Urinary bladder (tissue), 4 donors: ENCODE data around the gene PHGDH. TPM values are rescaled to one million over a fixed set of nuclear protein-coding genes. Genes with fewer than 3 reads are reported as not detected.
"Not testable (repeated sequence)": the region's sequence is repeated elsewhere in the genome, so short reads cannot be mapped to it uniquely, and the experiment has no call there.

Source experiments
- DNase-seq: peaks from one replicate; pipeline ENCODE4 v3.0.0-alpha.2; 2015; ENCODE audit errors: extremely low spot score
- H3K27ac ChIP-seq: one replicate; pipeline ENCODE4 v1.5.1; 2013; ENCODE audit warnings: low read depth, mild to moderate bottlenecking, moderate library complexity
- H3K36me3 ChIP-seq: one replicate; pipeline ENCODE4 v1.6.1; 2013; ENCODE audit warnings: mild to moderate bottlenecking, moderate library complexity; ENCODE audit not compliant: insufficient read depth
- H3K4me1 ChIP-seq: one replicate; pipeline ENCODE4 v1.6.1; 2013; ENCODE audit warnings: mild to moderate bottlenecking, moderate library complexity; ENCODE audit not compliant: insufficient read depth
- H3K4me3 ChIP-seq: one replicate; pipeline ENCODE4 v1.5.1; 2013; ENCODE audit warnings: low read depth, low read length
- WGBS: extraction: QIAGEN DNeasy Blood & Tissue Kit; methylation state at CpG from one replicate; pipeline ENCODE4 v1.1.7; 2013; 5-methylcytosine and 5-hydroxymethylcytosine counted together
- polyA plus RNA-seq: library from polyadenylated mRNA; stranded (reverse); fragments of 200-250 nt; gene quantifications from one replicate; pipeline ENCODE4 v1.2.3, GENCODE V29; 2013
- total RNA-seq: library from RNA; depleted of rRNA; stranded (reverse); fragments of >200 nt; gene quantifications from one replicate; pipeline ENCODE4 v1.2.3, GENCODE V29; 2014
- donor health status: healthy with polysubstance abuse.
- donor health status: healthy.

PHGDH gene
- total and polyA plus RNA-seq, 2 donors = 51.3 to 166 TPM

DNA sequence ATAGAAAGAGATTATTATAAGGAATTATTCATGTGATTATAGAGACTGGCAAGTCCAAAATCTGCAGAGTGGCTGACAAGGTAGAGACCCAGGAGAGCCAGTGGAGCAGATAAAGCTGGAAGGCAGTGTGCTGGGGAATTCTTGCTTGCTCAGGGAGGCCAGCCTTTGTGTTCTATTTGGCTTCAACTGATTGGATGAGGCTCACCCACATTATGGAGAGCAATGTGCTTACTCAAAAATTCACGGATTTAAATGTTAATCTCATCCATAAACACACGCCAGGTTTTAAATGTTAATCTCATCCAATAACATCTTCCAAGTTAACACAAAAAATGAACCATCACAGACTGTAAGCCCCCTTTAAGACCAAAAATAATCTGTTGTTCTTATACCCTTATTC, 30.2 kb upstream of the PHGDH start:
- 84% methylated on average over 2 of the region's 2 CpGs for WGBS
- H3K36me3 ChIP-seq = no peaks in the 10 kb centered on the region
- H3K27ac ChIP-seq = no peak overlapping the region
- H3K4me3 ChIP-seq = no peak overlapping the region
- DNase-seq = no peak
- no peaks in the 10 kb centered on the region for H3K4me1 ChIP-seq

DNA sequence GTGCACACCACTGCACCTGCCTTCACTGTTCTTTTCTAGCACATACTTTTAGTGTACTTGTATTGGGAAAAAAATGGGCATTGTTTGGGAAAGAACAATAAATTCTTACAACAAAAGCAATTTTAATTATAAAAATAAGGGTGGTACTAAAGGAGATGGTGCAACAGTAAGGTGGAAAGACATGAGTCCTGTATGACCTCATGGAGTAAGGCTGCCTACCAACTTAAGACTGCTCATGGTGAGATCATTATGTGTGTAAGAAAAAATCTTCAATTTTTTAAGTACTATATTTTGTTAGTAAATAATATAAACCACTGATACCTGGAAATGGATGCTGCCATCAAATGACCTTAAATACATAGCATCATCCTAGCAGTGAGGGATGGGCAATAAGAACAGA, 29.6 kb upstream of the PHGDH start:
- DNase-seq = no peak
- H3K4me1 ChIP-seq = no peaks in the 10 kb centered on the region
- no peak overlapping the region for H3K4me3 ChIP-seq
- no peaks in the 10 kb centered on the region for H3K36me3 ChIP-seq
- H3K27ac ChIP-seq = no peak overlapping the region

DNA sequence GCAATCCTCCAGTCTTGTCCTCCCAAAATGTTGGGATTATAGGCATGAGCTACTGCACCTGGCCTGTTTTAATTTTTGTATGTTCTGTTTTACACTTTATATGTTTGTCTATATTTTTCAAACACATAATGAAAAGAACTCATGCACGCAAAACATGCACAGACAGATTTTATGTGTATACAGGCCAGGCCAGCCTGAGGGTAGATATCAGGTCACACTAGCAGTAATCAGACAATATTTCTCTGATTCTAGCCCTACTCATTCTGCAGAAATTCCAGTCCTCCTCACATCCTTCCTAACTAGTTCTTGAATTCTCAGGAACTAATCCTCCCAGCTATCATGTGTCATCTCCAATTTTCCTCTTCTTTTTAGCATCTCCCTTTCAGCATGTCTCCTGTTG, 27.8 kb upstream of the PHGDH start:
- no peaks in the 10 kb centered on the region for H3K36me3 ChIP-seq
- WGBS = 83% methylated on average over 1 of the region's 1 CpG
- no peaks in the 10 kb centered on the region for H3K4me1 ChIP-seq
- H3K4me3 ChIP-seq = no peak overlapping the region
- no peak for DNase-seq
- H3K27ac ChIP-seq = no peak overlapping the region

DNA sequence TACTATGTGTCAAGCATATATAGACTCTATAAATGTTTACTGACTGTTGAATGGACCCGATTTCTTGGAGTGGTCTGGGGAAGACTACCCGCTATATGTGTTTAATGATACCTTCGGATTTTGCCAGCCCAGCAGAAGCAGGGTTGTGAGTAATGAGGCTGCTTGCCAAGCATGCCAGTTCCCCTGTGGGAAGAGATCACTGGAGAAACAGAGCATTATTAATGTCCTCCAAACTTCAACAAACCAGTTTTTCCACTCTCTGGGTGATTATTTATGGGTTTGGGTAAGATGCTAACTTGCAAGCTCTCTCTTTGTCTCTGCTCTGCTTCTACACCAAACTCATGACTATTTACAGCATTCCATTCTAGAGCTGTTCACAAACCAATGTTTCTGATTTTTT, 25.1 kb upstream of the PHGDH start:
- Histone ChIP-seq H3K36me3 (no peaks in the 10 kb centered on the region), H3K4me1 (no peaks in the 10 kb centered on the region), H3K27ac (no peak overlapping the region), H3K4me3 (no peak overlapping the region)
- peak; percentile 72 for DNase-seq
- WGBS = 83% methylated on average over 3 of the region's 3 CpGs

DNA sequence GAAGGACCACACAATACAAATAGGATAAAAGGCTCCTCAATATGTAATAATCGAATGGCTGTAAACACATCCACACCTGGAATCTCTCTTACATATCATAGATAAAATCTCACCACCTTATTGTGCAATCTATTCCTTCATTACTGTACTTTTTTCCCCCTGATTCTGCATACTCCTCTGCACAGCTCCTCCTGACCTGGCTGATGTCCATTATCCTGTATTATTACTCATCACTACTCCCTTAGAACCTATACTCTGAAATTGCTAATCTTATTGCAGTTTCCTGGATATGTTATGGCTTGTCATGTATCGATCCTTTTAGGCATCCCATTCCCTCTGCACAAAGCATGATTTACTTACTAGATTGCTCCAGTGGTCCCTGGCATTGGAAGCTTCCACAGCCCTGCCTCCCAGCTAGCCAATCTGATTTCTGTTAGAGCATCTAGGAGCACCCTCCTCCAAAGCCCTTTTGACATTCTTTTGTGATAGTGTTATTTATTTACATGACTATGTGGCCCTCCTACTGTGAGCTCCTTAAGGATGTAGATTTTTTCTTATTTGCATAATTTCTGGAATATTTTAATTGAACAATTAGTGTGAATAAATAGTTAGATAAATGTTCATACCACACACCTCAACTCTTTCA, 24.2 kb upstream of the PHGDH start:
- no peak for DNase-seq
- 64% methylated on average over 2 of the region's 2 CpGs for WGBS
- no peak overlapping the region for H3K4me3 ChIP-seq
- H3K36me3 ChIP-seq = no peaks in the 10 kb centered on the region
- no peak overlapping the region for H3K27ac ChIP-seq
- H3K4me1 ChIP-seq = no peaks in the 10 kb centered on the region

DNA sequence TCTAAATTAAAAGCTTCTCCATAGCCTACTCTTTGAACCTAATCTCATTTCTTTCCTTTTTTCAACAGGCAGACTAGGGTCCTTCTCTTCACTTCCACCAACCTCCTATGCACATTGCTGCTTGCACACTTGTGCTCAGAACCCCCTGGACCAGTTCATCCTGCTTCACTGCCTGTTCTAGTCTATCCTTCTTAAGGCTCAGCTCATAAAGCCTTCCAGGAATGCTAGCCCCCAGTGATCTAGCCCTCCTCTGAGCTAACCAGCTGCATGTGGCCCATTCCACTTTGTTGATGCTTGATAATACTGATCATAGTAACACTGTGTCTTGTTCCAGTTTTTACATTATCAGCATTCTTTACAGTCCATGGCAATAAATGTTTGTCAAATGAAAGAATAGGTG, 22.9 kb upstream of the PHGDH start:
- H3K4me3 ChIP-seq = no peak overlapping the region
- no peaks in the 10 kb centered on the region for H3K36me3 ChIP-seq
- no peak for DNase-seq
- H3K4me1 ChIP-seq = no peaks in the 10 kb centered on the region
- H3K27ac ChIP-seq = no peak overlapping the region

DNA sequence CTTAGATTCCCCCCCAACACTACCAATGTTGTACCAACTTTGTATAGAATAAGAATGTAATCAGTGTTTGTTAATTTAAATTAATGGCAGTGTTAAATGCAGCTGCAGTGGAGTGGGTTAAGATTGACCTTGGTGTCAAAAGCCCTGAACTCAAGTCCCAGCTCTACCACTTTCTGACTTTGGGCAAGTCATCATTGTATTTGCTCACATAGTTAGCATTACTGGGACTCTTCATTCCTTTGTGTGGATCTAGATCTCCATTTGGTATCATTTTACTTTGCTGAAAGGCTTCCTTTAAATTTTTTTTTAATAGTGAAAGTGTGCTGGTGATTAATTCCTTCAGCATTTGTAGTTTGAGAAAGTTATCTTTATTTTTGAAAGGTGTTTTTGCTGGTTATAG, 22.2 kb upstream of the PHGDH start:
- H3K4me3 ChIP-seq = no peak overlapping the region
- H3K36me3 ChIP-seq = no peaks in the 10 kb centered on the region
- no peak for DNase-seq
- no peaks in the 10 kb centered on the region for H3K4me1 ChIP-seq
- no peak overlapping the region for H3K27ac ChIP-seq

DNA sequence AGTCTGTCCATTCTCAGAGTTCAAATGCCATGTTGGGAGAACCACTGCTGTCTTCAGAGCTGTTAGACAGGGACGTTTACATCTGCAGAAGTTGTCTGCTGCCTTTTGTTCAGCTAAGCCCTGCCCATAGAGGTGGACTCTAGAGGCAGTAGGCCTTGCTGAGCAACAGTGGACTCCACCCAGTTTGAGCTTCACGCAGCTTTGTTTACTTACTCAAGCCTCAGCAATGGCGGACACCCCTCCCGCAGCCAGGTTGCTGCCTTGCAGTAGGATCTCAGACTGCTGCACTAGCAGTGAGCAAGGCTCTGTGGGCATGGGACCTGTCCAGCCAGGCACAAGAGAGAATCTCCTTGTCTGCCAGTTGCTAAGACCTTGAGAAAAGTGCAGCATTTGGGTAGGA, 14.9 kb upstream of the PHGDH start:
- H3K4me3 ChIP-seq, H3K4me1 ChIP-seq, H3K27ac ChIP-seq, DNase-seq, H3K36me3 ChIP-seq: not testable (repeated sequence)
- 53% methylated on average over 4 of the region's 4 CpGs for WGBS

DNA sequence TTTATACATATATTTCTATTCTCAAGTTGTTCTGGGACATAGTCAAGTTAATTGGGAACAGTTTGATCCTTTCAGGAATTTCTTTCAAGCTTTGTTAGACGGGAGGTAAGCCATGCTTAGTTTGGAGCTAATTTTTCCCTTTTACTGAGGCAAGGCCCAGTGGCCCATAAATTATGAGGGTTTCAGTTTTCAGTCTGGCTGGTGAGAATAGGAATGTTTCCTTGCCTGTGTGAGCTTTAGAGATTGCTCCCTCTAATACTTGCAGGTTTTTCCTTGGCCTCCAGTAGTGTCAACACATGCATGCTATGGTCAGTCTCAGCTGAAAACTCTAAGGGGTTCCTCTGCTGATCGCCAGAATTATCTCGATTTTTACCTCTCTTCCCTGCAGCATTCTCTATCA, 14.1 kb upstream of the PHGDH start:
- Histone ChIP-seq H3K4me1 (no peaks in the 10 kb centered on the region), H3K27ac (no peak overlapping the region), H3K4me3 (no peak overlapping the region), H3K36me3 (no peaks in the 10 kb centered on the region)
- no peak for DNase-seq
- WGBS = 59% methylated on average over 3 of the region's 3 CpGs

DNA sequence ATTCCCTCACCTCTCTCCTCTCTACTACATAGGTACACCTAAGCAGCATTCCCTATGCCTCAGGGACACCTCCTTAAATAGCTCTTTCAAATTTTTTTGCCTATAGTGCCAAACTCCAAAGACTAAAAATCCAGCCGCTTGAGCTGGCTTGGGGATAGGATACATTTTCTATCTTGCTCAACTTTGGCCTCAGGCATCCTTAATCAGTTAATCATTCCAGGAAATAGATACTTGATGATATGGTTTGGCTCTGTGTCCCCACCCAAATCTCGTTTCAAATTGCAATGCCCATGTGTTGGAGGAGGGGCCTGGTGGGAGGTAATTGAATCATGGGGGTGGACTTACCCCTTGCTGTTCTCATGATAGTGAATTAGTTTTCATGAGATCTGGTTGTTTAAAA, 11.4 kb upstream of the PHGDH start:
- H3K4me3 ChIP-seq = no peak overlapping the region
- H3K4me1 ChIP-seq = no peaks in the 10 kb centered on the region
- H3K27ac ChIP-seq = no peak overlapping the region
- no peaks in the 10 kb centered on the region for H3K36me3 ChIP-seq
- DNase-seq = no peak
- WGBS = 66% methylated on average over 2 of the region's 2 CpGs

DNA sequence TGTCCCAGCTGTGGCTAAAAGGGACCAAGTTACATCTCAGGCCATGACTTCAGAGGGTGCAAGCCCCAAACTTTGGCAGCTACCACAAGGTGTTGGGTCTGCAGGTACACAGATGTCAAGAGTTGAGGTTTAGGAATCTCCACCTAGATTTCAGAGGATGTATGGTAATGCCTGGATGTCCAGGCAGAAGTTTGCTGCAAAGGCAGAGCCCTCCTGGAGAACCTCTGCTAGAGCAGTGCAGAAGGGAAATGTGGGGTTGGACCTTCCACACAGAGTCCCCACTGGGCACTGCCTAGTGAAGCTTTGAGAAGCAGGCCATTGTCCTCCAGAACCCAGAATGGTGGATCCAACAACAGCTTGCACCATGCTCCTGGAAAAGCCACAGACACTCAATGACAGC, 10.1 kb upstream of the PHGDH start:
- no peak overlapping the region for H3K27ac ChIP-seq
- no peak overlapping the region for H3K4me3 ChIP-seq
- no peak for DNase-seq
- no peaks in the 10 kb centered on the region for H3K36me3 ChIP-seq
- no peaks in the 10 kb centered on the region for H3K4me1 ChIP-seq

DNA sequence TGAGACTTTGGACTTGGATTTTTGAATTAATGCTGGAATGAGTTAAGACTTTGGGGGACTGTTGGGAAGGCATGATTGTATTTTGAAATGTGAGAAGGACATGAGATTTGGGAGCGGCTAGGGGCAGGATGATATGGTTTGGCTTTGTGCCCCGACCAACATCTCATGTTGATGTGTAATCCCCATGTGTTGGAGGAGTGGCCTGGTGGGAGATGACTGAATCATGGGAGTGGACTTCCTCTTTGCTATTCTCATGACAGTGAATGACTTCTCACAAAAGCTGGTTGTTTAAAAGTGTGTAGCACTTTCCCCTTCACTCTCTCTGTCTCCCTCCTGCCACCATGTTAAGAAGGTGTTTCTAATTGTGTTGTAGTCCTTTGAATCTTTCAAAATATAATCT, 9.3 kb upstream of the PHGDH start:
- no peaks in the 10 kb centered on the region for H3K4me1 ChIP-seq
- H3K36me3 ChIP-seq = no peaks in the 10 kb centered on the region
- no peak for DNase-seq
- WGBS = 72% methylated on average over 2 of the region's 2 CpGs
- H3K4me3 ChIP-seq = no peak overlapping the region
- H3K27ac ChIP-seq = no peak overlapping the region

DNA sequence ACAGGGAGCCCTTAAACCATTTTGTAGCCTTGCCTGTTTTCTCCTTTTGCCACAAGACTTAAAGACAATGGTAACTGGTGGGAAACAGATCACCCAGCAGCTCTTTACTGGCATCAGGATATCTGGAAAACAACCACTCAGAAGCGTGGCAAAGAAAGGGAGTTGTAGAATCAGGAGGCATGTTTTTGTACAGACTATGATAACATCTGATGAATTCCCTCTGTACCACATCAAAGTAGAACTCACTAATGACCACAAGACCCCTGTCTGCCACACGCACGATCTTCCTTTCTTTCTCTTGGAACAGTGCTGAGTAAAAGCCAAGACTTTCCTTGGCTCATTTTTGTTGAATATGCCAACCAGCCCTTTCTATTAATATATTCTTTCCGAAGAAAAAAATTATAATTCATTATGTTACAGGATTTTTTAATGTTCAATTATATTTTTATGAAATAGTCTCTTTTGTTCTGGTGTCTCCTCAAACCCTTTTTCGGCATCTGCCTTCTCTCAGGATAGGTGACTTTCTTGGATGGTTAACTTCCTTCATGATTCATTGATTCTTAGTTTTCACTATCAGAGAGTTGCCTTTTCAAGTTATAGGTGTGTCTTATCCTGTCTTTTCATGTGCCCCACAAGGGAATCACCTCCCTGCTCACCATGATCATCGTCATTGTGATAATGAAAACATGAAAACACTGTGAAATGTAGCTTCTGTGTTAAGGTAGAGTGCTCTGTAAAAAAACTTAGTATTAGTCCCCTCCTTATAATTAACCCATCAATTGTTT, 7.9 kb upstream of the PHGDH start:
- 81% methylated on average over 6 of the region's 6 CpGs for WGBS
- no peaks in the 10 kb centered on the region for H3K36me3 ChIP-seq
- no peak overlapping the region for H3K27ac ChIP-seq
- DNase-seq = no peak
- no peaks in the 10 kb centered on the region for H3K4me1 ChIP-seq
- H3K4me3 ChIP-seq = no peak overlapping the region

DNA sequence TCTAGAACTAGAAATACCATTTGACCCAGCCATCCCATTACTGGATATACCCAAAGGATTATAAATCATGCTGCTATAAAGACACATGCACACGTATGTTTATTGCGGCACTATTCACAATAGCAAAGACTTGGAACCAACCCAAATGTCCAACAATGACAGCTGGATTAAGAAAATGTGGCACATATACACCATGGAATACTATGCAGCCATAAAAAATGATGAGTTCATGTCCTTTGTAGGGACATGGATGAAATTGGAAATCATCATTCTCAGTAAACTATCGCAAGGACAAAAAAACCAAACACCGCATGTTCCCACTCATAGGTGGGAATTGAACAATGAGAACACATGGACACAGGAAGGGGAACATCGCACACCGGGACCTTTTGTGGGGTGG, 5.1 kb upstream of the PHGDH start:
- not testable (repeated sequence) for DNase-seq
- 89% methylated on average over 6 of the region's 6 CpGs for WGBS

More for the DNA sequence above, 5.1 kb upstream of the PHGDH start:
- not testable (repeated sequence) for H3K36me3 ChIP-seq, H3K27ac ChIP-seq, H3K4me1 ChIP-seq, H3K4me3 ChIP-seq
